CD4-positive, alpha-beta T cell treated with Interleukin-4 for 1 hour (primary cell): ENCODE measurements around the gene CDC25C.
"Not testable (repeated sequence)": the region's sequence is repeated elsewhere in the genome, so short reads cannot be mapped to it uniquely, and the experiment has no call there.

Experiments used
- DNase-seq, 2 donors: peaks; one replicate each; pipeline ENCODE4 v3.0.0-alpha.2; 2020 to 2022

The CDC25C gene

GRCh38 chr5:138344887-138345622 lies 13.5 kb upstream of the CDC25C start:
- no peak for DNase-seq

- DNase-seq: no peak
Measured at GRCh38 chr5:138340008-138340407, 8.4 kb upstream of the CDC25C start.

- no peak for DNase-seq
Measured at GRCh38 chr5:138339464-138339863, 7.9 kb upstream of the CDC25C start.

GRCh38 chr5:138339091-138339456 lies 7.5 kb upstream of the CDC25C start:
- no peak for DNase-seq

- no peak for DNase-seq
Measured at GRCh38 chr5:138338411-138339090, 6.9 kb upstream of the CDC25C start.

- peak; percentile 92 to 95 for DNase-seq
Measured at GRCh38 chr5:138337685-138338410, 6.2 kb upstream of the CDC25C start, which contains the start of gene FAM53C. TSS of gene FAM53C (plus strand) at chr5:138338266. CDS start at chr5:138341336, 3,070 bp downstream.

GRCh38 chr5:138336952-138337684 lies 5.5 kb upstream of the CDC25C start:
- DNase-seq: peak; percentile 84 to 88

- no peak for DNase-seq
Measured at GRCh38 chr5:138334867-138335447, 3.4 kb upstream of the CDC25C start.

GRCh38 chr5:138330813-138331448 lies 673 bp downstream of the CDC25C start:
- no peak for DNase-seq

GRCh38 chr5:138318211-138318610 lies 13.4 kb downstream of the CDC25C start:
- not testable (repeated sequence) for DNase-seq

GRCh38 chr5:138316355-138316754 lies 15.2 kb downstream of the CDC25C start:
- no peak for DNase-seq

GRCh38 chr5:138315751-138316278 lies 15.8 kb downstream of the CDC25C start:
- DNase-seq: no peak

- DNase-seq: no peak
Measured at GRCh38 chr5:138305797-138306196, 25.8 kb downstream of the CDC25C start.

GRCh38 chr5:138303372-138303771 lies 28.2 kb downstream of the CDC25C start:
- DNase-seq: no peak

GRCh38 chr5:138289296-138289695 lies 42.3 kb downstream of the CDC25C start:
- no peak for DNase-seq

- DNase-seq: no peak
Measured at GRCh38 chr5:138287246-138287645, 44.4 kb downstream of the CDC25C start.

GRCh38 chr5:138282920-138283742 lies 48.5 kb downstream of the CDC25C start:
- no peak for DNase-seq

- no peak for DNase-seq
Measured at GRCh38 chr5:138280915-138281314, 50.7 kb downstream of the CDC25C start.

- no peak for DNase-seq
Measured at GRCh38 chr5:138276402-138277054, 55.1 kb downstream of the CDC25C start.

- no peak for DNase-seq
Measured at GRCh38 chr5:138275895-138276294, 55.7 kb downstream of the CDC25C start.
